GM23338 (cell line): ENCODE results near the gene USP15. TPM values are rescaled to one million over a fixed set of nuclear protein-coding genes. Genes with fewer than 3 reads are reported as not detected.

Experiments used
- ATAC-seq: fragments of 200-7000 bp; cut with Tn5 transposase; 3 replicates; pipeline ENCODE4 v1.9.1; 2020
- DNase-seq: peaks from one replicate; pipeline ENCODE4 v3.0.0-alpha.2; 2015; ENCODE audit warnings: low spot score
- H2AFZ ChIP-seq: fragments of 200-600 bp; sonication (generic); 2 replicates; pipeline ENCODE4 v1.8.0; 2016; ENCODE audit warnings: antibody characterized with exemption, mild to moderate bottlenecking, moderate library complexity
- H3F3A ChIP-seq: fragments of 200-600 bp; sonication (generic); replicated peaks from 2 replicates; pipeline ENCODE4 v1.8.0; 2017; ENCODE audit warnings: antibody characterized with exemption, mixed run types, low read depth
- H3K27ac ChIP-seq: fragments of 200-600 bp; sonication (generic); 2 replicates; pipeline ENCODE4 v1.6.1; 2016; ENCODE audit warnings: low read depth
- H3K27me3 ChIP-seq: fragments of 200-600 bp; sonication (generic); 2 replicates; pipeline ENCODE4 v1.8.0; 2016; ENCODE audit warnings: mild to moderate bottlenecking, mixed run types, moderate library complexity; ENCODE audit not compliant: insufficient read depth
- H3K36me3 ChIP-seq: fragments of 200-600 bp; sonication (generic); 2 replicates; pipeline ENCODE4 v1.8.0; 2016; ENCODE audit warnings: mild to moderate bottlenecking; ENCODE audit not compliant: insufficient read depth
- H3K4me1 ChIP-seq: fragments of 200-600 bp; sonication (generic); 2 replicates; pipeline ENCODE4 v1.8.0; 2016; ENCODE audit warnings: mild to moderate bottlenecking, moderate library complexity; ENCODE audit not compliant: insufficient read depth
- H3K4me2 ChIP-seq: fragments of 200-600 bp; sonication (generic); 2 replicates; pipeline ENCODE4 v1.7.1; 2017; ENCODE audit warnings: mixed run types
- H3K4me3 ChIP-seq: fragments of 200-600 bp; sonication (generic); 2 replicates; pipeline ENCODE4 v1.6.1; 2016; ENCODE audit warnings: mixed run types
- H3K79me2 ChIP-seq: fragments of 200-600 bp; sonication (generic); replicated peaks from 2 replicates; pipeline ENCODE4 v1.8.0; 2017; ENCODE audit warnings: mild to moderate bottlenecking; ENCODE audit not compliant: insufficient read depth
- H3K9me2 ChIP-seq: fragments of 200-600 bp; sonication (generic); 2 replicates; pipeline ENCODE4 v1.8.0; 2017; ENCODE audit not compliant: insufficient read depth
- H4K20me1 ChIP-seq: fragments of 200-600 bp; sonication (generic); replicated peaks from 2 replicates; pipeline ENCODE4 v1.8.0; 2017; ENCODE audit warnings: mild to moderate bottlenecking; ENCODE audit not compliant: insufficient read depth
- H3K27ac Mint-ChIP-seq: 2 replicates; pipeline ENCODE4 v1.8.0; 2020; ENCODE audit warnings: inconsistent platforms, mild to moderate bottlenecking, moderate library complexity, mixed read lengths
- H3K27me3 Mint-ChIP-seq: 3 replicates; pipeline ENCODE4 v1.8.0; 2022; ENCODE audit warnings: low read depth, mild to moderate bottlenecking, moderate library complexity, mixed read lengths, inconsistent platforms; ENCODE audit not compliant: insufficient read depth, poor library complexity
- H3K36me3 Mint-ChIP-seq: 3 replicates; pipeline ENCODE4 v1.8.0; 2021; ENCODE audit warnings: low read depth, mild to moderate bottlenecking, inconsistent platforms, moderate library complexity, mixed read lengths
- H3K4me1 Mint-ChIP-seq: 3 replicates; pipeline ENCODE4 v1.8.0; 2020; ENCODE audit warnings: mild to moderate bottlenecking, inconsistent platforms, mixed read lengths
- H3K4me3 Mint-ChIP-seq: 3 replicates; pipeline ENCODE4 v1.8.0; 2021; ENCODE audit warnings: moderate library complexity, mild to moderate bottlenecking, inconsistent platforms, mixed read lengths
- H3K9me3 Mint-ChIP-seq: 3 replicates; pipeline ENCODE4 v1.8.0; 2020; ENCODE audit warnings: moderate library complexity, mild to moderate bottlenecking, inconsistent platforms, mixed read lengths
- CREB1 ChIP-seq: fragments of 250-450 bp; sonication (Bioruptor Pico); IDR thresholded peaks from 2 replicates; pipeline ENCODE4 v1.5.0; 2020; ENCODE audit warnings: low read depth, mild to moderate bottlenecking, moderate library complexity
- ETS1 ChIP-seq: IDR thresholded peaks from 2 replicates; pipeline ENCODE4 v1.6.1; 2016; ENCODE audit warnings: antibody characterized with exemption
- EZH2 ChIP-seq: fragments of 200-600 bp; sonication (generic); IDR thresholded peaks from one replicate; pipeline ENCODE4 v1.8.0; 2017; ENCODE audit warnings: antibody characterized with exemption, mild to moderate bottlenecking, low read depth; ENCODE audit not compliant: unreplicated experiment
- EZH2phosphoT487 ChIP-seq: fragments of 200-600 bp; sonication (generic); IDR thresholded peaks from one replicate; pipeline ENCODE4 v1.8.1; 2018; ENCODE audit warnings: antibody characterized with exemption; ENCODE audit not compliant: unreplicated experiment
- JUNB ChIP-seq: IDR thresholded peaks from one replicate; pipeline ENCODE4 v1.6.1; 2016; ENCODE audit warnings: antibody characterized with exemption; ENCODE audit not compliant: unreplicated experiment
- NANOG ChIP-seq: IDR thresholded peaks from 2 replicates; pipeline ENCODE4 v1.6.1; 2016; ENCODE audit warnings: antibody characterized with exemption, borderline replicate concordance
- POLR2AphosphoS5 ChIP-seq: IDR thresholded peaks from 2 replicates; pipeline ENCODE4 v1.6.1; 2016; ENCODE audit warnings: antibody characterized with exemption, low read depth
- STAT1 ChIP-seq: IDR thresholded peaks from one replicate; pipeline ENCODE4 v1.6.1; 2016; ENCODE audit warnings: antibody characterized with exemption; ENCODE audit not compliant: unreplicated experiment
- ZNF114 ChIP-seq: fragments of 250-450 bp; sonication (Bioruptor Pico); IDR thresholded peaks from 2 replicates; pipeline ENCODE4 v1.5.0; 2020; ENCODE audit warnings: mild to moderate bottlenecking, moderate library complexity
- ZNF331 ChIP-seq: fragments of 250-450 bp; sonication (Bioruptor Pico); IDR thresholded peaks from 2 replicates; pipeline ENCODE4 v1.5.0; 2020; ENCODE audit warnings: low read depth, mild to moderate bottlenecking, moderate library complexity
- polyA plus RNA-seq: library from polyadenylated mRNA; unstranded; fragments of >200 nt; fragmentation: Nextera tagmentation; extraction: Ambion mirVana; gene quantifications from 2 replicates; pipeline ENCODE4 v1.2.1, GENCODE V29; 2016
- total RNA-seq: library from RNA; depleted of rRNA; stranded (reverse); fragments of >200 nt; shearing (Covaris generic); gene quantifications from 2 replicates; pipeline ENCODE4 v1.2.3, GENCODE V29; 2014
- TF ChIP-seq, protein P1 (sequence below): IDR thresholded peaks from one replicate; pipeline ENCODE4 v1.6.1; 2018; ENCODE audit warnings: antibody characterized with exemption; ENCODE audit not compliant: unreplicated experiment
- TF ChIP-seq, protein P2 (sequence below): fragments of 250-450 bp; sonication (Bioruptor Pico); IDR thresholded peaks from 2 replicates; pipeline ENCODE4 v1.5.0; 2020; ENCODE audit warnings: mild to moderate bottlenecking, moderate library complexity
- TF ChIP-seq, protein P3 (sequence below), 2 experiments: fragments of 200-600 bp in 1 of 2; sonication (generic) in 1 of 2; conservative IDR thresholded peaks; 2 replicates each; pipeline versions ENCODE4 v1.5.1 to v1.6.1; 2016 to 2017; ENCODE audit warnings: antibody characterized with exemption in 2 of 2, low read depth in 2 of 2, mild to moderate bottlenecking in 2 of 2, moderate library complexity in 1 of 2

Gene USP15
- total and polyA plus RNA-seq, 2 experiments from 2014 or later, result 29.5 to 60.3 TPM

- Histone ChIP-seq H3K9me2 (no peaks in the 10 kb centered on the region), H3F3A (no peaks in the 10 kb centered on the region), H2AFZ (no peak overlapping the region), H3K27me3 (no peaks in the 10 kb centered on the region), H3K79me2 (0 out of 2 replicates have a peak, but pooled peaks cover 1% of the 10 kb centered on the region), H3K4me3 (no peak overlapping the region), H3K4me2 (no peak overlapping the region), H4K20me1 (no peaks in the 10 kb centered on the region), H3K4me1 (no peaks in the 10 kb centered on the region), H3K36me3 (no peaks in the 10 kb centered on the region), H3K27ac (no peak overlapping the region)
- Mint-ChIP-seq H3K36me3 (no peaks in the 10 kb centered on the region), H3K27me3 (no peaks in the 10 kb centered on the region), H3K27ac (no peak overlapping the region), H3K4me1 (no peaks in the 10 kb centered on the region), H3K9me3 (no peaks in the 10 kb centered on the region; the same call in 2 of the 3 replicates), H3K4me3 (no peak overlapping the region)
- no peak for ATAC-seq
- TF ChIP-seq ZNF114 (CRISPR knock-in tag) (no peak), POLR2AphosphoS5 (no peak), ZNF331 (CRISPR knock-in tag) (no peak), ETS1 (no peak), EZH2 (no peak), JUNB (no peak), NANOG (no peak), CREB1 (CRISPR knock-in tag) (no peak), STAT1 (no peak), EZH2phosphoT487 (no peak)
- TF ChIP-seq, protein P1, sequence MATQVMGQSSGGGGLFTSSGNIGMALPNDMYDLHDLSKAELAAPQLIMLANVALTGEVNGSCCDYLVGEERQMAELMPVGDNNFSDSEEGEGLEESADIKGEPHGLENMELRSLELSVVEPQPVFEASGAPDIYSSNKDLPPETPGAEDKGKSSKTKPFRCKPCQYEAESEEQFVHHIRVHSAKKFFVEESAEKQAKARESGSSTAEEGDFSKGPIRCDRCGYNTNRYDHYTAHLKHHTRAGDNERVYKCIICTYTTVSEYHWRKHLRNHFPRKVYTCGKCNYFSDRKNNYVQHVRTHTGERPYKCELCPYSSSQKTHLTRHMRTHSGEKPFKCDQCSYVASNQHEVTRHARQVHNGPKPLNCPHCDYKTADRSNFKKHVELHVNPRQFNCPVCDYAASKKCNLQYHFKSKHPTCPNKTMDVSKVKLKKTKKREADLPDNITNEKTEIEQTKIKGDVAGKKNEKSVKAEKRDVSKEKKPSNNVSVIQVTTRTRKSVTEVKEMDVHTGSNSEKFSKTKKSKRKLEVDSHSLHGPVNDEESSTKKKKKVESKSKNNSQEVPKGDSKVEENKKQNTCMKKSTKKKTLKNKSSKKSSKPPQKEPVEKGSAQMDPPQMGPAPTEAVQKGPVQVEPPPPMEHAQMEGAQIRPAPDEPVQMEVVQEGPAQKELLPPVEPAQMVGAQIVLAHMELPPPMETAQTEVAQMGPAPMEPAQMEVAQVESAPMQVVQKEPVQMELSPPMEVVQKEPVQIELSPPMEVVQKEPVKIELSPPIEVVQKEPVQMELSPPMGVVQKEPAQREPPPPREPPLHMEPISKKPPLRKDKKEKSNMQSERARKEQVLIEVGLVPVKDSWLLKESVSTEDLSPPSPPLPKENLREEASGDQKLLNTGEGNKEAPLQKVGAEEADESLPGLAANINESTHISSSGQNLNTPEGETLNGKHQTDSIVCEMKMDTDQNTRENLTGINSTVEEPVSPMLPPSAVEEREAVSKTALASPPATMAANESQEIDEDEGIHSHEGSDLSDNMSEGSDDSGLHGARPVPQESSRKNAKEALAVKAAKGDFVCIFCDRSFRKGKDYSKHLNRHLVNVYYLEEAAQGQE, result no peak
- TF ChIP-seq, protein P2, sequence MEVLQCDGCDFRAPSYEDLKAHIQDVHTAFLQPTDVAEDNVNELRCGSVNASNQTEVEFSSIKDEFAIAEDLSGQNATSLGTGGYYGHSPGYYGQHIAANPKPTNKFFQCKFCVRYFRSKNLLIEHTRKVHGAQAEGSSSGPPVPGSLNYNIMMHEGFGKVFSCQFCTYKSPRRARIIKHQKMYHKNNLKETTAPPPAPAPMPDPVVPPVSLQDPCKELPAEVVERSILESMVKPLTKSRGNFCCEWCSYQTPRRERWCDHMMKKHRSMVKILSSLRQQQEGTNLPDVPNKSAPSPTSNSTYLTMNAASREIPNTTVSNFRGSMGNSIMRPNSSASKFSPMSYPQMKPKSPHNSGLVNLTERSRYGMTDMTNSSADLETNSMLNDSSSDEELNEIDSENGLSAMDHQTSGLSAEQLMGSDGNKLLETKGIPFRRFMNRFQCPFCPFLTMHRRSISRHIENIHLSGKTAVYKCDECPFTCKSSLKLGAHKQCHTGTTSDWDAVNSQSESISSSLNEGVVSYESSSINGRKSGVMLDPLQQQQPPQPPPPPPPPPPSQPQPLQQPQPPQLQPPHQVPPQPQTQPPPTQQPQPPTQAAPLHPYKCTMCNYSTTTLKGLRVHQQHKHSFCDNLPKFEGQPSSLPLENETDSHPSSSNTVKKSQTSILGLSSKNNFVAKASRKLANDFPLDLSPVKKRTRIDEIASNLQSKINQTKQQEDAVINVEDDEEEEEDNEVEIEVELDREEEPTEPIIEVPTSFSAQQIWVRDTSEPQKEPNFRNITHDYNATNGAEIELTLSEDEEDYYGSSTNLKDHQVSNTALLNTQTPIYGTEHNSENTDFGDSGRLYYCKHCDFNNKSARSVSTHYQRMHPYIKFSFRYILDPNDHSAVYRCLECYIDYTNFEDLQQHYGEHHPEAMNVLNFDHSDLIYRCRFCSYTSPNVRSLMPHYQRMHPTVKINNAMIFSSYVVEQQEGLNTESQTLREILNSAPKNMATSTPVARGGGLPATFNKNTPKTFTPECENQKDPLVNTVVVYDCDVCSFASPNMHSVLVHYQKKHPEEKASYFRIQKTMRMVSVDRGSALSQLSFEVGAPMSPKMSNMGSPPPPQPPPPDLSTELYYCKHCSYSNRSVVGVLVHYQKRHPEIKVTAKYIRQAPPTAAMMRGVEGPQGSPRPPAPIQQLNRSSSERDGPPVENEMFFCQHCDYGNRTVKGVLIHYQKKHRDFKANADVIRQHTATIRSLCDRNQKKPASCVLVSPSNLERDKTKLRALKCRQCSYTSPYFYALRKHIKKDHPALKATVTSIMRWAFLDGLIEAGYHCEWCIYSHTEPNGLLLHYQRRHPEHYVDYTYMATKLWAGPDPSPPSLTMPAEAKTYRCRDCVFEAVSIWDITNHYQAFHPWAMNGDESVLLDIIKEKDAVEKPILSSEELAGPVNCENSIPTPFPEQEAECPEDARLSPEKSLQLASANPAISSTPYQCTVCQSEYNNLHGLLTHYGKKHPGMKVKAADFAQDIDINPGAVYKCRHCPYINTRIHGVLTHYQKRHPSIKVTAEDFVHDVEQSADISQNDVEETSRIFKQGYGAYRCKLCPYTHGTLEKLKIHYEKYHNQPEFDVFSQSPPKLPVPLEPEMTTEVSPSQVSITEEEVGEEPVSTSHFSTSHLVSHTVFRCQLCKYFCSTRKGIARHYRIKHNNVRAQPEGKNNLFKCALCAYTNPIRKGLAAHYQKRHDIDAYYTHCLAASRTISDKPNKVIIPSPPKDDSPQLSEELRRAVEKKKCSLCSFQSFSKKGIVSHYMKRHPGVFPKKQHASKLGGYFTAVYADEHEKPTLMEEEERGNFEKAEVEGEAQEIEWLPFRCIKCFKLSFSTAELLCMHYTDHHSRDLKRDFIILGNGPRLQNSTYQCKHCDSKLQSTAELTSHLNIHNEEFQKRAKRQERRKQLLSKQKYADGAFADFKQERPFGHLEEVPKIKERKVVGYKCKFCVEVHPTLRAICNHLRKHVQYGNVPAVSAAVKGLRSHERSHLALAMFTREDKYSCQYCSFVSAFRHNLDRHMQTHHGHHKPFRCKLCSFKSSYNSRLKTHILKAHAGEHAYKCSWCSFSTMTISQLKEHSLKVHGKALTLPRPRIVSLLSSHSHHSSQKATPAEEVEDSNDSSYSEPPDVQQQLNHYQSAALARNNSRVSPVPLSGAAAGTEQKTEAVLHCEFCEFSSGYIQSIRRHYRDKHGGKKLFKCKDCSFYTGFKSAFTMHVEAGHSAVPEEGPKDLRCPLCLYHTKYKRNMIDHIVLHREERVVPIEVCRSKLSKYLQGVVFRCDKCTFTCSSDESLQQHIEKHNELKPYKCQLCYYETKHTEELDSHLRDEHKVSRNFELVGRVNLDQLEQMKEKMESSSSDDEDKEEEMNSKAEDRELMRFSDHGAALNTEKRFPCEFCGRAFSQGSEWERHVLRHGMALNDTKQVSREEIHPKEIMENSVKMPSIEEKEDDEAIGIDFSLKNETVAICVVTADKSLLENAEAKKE (CRISPR knock-in tag), result no peak
- TF ChIP-seq, protein P3, sequence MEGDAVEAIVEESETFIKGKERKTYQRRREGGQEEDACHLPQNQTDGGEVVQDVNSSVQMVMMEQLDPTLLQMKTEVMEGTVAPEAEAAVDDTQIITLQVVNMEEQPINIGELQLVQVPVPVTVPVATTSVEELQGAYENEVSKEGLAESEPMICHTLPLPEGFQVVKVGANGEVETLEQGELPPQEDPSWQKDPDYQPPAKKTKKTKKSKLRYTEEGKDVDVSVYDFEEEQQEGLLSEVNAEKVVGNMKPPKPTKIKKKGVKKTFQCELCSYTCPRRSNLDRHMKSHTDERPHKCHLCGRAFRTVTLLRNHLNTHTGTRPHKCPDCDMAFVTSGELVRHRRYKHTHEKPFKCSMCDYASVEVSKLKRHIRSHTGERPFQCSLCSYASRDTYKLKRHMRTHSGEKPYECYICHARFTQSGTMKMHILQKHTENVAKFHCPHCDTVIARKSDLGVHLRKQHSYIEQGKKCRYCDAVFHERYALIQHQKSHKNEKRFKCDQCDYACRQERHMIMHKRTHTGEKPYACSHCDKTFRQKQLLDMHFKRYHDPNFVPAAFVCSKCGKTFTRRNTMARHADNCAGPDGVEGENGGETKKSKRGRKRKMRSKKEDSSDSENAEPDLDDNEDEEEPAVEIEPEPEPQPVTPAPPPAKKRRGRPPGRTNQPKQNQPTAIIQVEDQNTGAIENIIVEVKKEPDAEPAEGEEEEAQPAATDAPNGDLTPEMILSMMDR (conservative IDR thresholded peaks at IDR 0.05; ENCODE audit: low read depth in 2 of 2), result no peak
- no peak for DNase-seq
Measured at GRCh38 chr12:62372134-62372533, 111.9 kb downstream of the USP15 start.
